ENCODE measurements around the gene DSG1. TPM values are rescaled to one million over a fixed set of nuclear protein-coding genes. Genes with fewer than 3 reads are reported as not detected.

DSG1 gene
- total RNA-seq, 3 donors from 2014 or later (not counting 1 experiment from before 2014, with no cell fraction given), result not detected

DNA sequence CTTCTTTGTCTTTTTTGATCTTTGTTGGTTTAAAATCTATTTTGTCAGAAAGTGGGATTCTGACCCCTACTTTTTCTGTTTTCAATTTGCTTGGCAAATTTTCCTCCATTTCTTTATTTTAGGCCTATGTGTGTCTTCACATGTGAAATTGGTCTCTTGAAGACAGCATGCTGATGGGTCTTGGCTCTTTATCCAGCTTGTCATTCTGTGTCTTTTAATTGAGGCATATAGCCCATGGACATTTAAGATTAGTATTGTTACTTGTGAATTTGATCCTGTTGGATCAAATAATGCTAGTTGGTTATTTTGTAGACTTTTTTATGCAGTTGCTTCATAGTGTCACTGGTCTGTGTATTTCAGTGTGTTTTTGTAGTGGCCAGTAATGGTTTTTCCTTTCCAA, 26.3 kb upstream of the DSG1 start:
- no peaks in the 10 kb centered on the region for H3K4me1 Mint-ChIP-seq
- peaks cover 17 to 23% of the 10 kb centered on the region in 2 donors for H3K9me3 Mint-ChIP-seq
- ATAC-seq, result no peak
- no peaks in the 10 kb centered on the region for H3K36me3 ChIP-seq (ENCODE audit: control insufficient read depth, insufficient read depth, low read length)
- no peak for TF ChIP-seq CTCF (IDR thresholded peaks at IDR 0.05)
- DNase-seq, result no peak
- no peaks in the 10 kb centered on the region for H3K9me3 ChIP-seq (ENCODE audit: control insufficient read depth, insufficient read depth, low read length)
- H3K27ac Mint-ChIP-seq, result no peak overlapping the region
- H3K27ac ChIP-seq (ENCODE audit: low read length), result no peak overlapping the region
- H3K4me3 ChIP-seq (ENCODE audit: low read length), result no peak overlapping the region
- no peak overlapping the region for H3K4me3 Mint-ChIP-seq
- intact Hi-C loops (cut with micrococcal nuclease), result no loop called here
- H3K27me3 ChIP-seq (ENCODE audit: control insufficient read depth, insufficient read depth, low read length), result no peaks in the 10 kb centered on the region
- H3K27me3 Mint-ChIP-seq (ENCODE audit: low read depth in 2 of 2), result no peaks in the 10 kb centered on the region
- H3K36me3 Mint-ChIP-seq, result no peaks in the 10 kb centered on the region
- H3K4me1 ChIP-seq (ENCODE audit: control insufficient read depth, insufficient read depth, low read length), result no peaks in the 10 kb centered on the region

DNA sequence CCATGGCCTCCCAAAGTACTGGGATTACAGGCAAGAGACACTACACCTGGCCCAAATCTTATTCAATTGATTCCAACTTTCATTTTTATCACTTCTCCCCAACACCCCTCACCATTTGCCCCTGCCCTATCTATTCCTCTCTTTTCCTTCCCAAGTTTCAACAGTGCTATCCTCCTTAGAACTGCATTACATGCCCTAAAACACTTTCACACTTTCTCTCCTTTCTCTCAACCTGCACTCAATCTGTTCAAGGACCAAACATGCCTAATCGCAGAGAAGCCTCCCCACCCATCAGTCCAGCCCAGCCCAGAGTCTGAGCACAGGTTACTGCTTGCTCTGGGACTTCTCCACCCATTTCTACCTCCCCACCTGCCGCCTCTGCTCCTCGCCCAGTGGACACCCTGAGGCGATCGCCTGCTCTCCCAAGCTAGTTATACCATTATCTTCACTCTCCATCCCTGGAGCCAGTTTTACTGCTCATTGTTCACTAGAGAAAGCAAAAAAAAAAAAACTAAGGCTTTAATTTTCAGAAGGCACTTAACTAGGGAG, 23.7 kb upstream of the DSG1 start:
- Mint-ChIP-seq H3K9me3 (peaks cover 11 to 12% of the 10 kb centered on the region in 2 donors), H3K4me1 (no peaks in the 10 kb centered on the region)

DNA sequence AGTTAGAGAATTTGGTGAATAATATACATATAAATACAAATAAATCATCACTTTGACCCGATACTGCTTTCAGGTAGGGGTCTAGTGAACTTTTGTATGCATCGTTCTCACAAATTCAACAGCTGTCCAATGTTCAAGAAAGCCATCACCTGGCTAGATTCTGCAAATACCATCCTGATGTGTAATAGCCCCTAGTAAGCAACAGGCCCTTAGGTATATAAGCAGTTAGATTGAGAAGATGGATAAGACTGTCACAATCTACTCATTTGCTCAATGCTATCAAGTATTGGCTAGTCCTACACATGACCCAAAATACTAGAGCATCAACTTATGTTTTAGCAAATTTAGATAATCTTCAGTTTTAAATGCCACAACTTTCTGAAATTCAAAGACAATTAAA, 20.7 kb upstream of the DSG1 start:
- intact Hi-C loops (cut with micrococcal nuclease), result no loop called here
- no peaks in the 10 kb centered on the region for H3K9me3 ChIP-seq (ENCODE audit: control insufficient read depth, insufficient read depth, low read length)
- WGBS (ENCODE audit: insufficient coverage), result 100% methylated on average over 1 of the region's 2 CpGs
- no peaks in the 10 kb centered on the region for H3K4me1 Mint-ChIP-seq
- H3K36me3 ChIP-seq (ENCODE audit: control insufficient read depth, insufficient read depth, low read length), result no peaks in the 10 kb centered on the region
- H3K27me3 ChIP-seq (ENCODE audit: control insufficient read depth, insufficient read depth, low read length), result no peaks in the 10 kb centered on the region
- H3K4me1 ChIP-seq (ENCODE audit: control insufficient read depth, insufficient read depth, low read length), result no peaks in the 10 kb centered on the region
- no peak overlapping the region for H3K27ac Mint-ChIP-seq
- no peak for ATAC-seq
- no peak for TF ChIP-seq CTCF (IDR thresholded peaks at IDR 0.05)
- H3K9me3 Mint-ChIP-seq, result peaks cover 4 to 7% of the 10 kb centered on the region in 2 donors
- no peaks in the 10 kb centered on the region for H3K36me3 Mint-ChIP-seq
- DNase-seq, result no peak
- H3K27me3 Mint-ChIP-seq (ENCODE audit: low read depth in 2 of 2), result no peaks in the 10 kb centered on the region
- H3K4me3 ChIP-seq (ENCODE audit: low read length), result no peak overlapping the region
- no peak overlapping the region for H3K4me3 Mint-ChIP-seq
- no peak overlapping the region for H3K27ac ChIP-seq (ENCODE audit: low read length)

More for the DNA sequence above, 23.7 kb upstream of the DSG1 start:
- intact Hi-C loops (cut with micrococcal nuclease), result no loop called here
- Mint-ChIP-seq H3K36me3 (no peaks in the 10 kb centered on the region), H3K27me3 (ENCODE audit: low read depth in 2 of 2) (no peaks in the 10 kb centered on the region), H3K4me3 (no peak overlapping the region), H3K27ac (no peak overlapping the region)
- no peaks in the 10 kb centered on the region for H3K9me3 ChIP-seq (ENCODE audit: control insufficient read depth, insufficient read depth, low read length)
- H3K27ac ChIP-seq (ENCODE audit: low read length), result no peak overlapping the region
- H3K4me3 ChIP-seq (ENCODE audit: low read length), result no peak overlapping the region
- WGBS (ENCODE audit: insufficient coverage), result 87% methylated on average over 5 of the region's 5 CpGs
- H3K4me1 ChIP-seq (ENCODE audit: control insufficient read depth, insufficient read depth, low read length), result no peaks in the 10 kb centered on the region
- DNase-seq, result no peak
- no peaks in the 10 kb centered on the region for H3K36me3 ChIP-seq (ENCODE audit: control insufficient read depth, insufficient read depth, low read length)
- TF ChIP-seq CTCF (IDR thresholded peaks at IDR 0.05), result no peak
- ATAC-seq, result no peak
- no peaks in the 10 kb centered on the region for H3K27me3 ChIP-seq (ENCODE audit: control insufficient read depth, insufficient read depth, low read length)

DNA sequence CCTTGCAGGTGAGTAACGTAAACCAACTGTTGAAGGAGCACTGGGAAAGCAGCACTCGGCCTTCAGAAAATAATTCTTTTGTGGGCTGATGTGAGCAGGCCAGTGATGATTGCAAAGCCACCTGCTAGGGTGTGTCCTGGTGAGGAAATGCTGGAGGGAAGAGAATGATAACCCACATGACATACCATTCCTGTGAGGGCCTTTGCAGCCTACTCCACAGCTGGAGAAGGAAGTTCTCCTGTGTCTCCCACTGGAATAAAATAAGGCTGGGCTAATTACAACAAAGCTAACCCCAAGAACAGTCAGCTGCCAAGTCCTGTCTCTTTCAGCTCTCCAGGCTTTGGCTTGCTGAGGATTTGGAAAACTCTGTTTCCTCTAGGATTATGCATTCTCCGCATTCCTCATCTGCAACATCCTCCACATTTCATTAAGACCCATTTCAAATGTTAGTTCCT, 16.7 kb upstream of the DSG1 start:
- H3K36me3 Mint-ChIP-seq, result no peaks in the 10 kb centered on the region
- H3K4me3 Mint-ChIP-seq, result no peak overlapping the region
- Histone ChIP-seq H3K4me1 (ENCODE audit: control insufficient read depth, insufficient read depth, low read length) (no peaks in the 10 kb centered on the region), H3K9me3 (ENCODE audit: control insufficient read depth, insufficient read depth, low read length) (no peaks in the 10 kb centered on the region), H3K36me3 (ENCODE audit: control insufficient read depth, insufficient read depth, low read length) (no peaks in the 10 kb centered on the region), H3K27me3 (ENCODE audit: control insufficient read depth, insufficient read depth, low read length) (no peaks in the 10 kb centered on the region), H3K4me3 (ENCODE audit: low read length) (no peak overlapping the region), H3K27ac (ENCODE audit: low read length) (no peak overlapping the region)
- 69% methylated on average over 3 of the region's 3 CpGs for WGBS (ENCODE audit: insufficient coverage)
- intact Hi-C loops (cut with micrococcal nuclease), result no loop called here
- no peak for ATAC-seq
- DNase-seq, result no peak
- no peak overlapping the region for H3K27ac Mint-ChIP-seq
- H3K9me3 Mint-ChIP-seq, result peaks cover 2 to 7% of the 10 kb centered on the region in 2 donors
- H3K4me1 Mint-ChIP-seq, result no peaks in the 10 kb centered on the region
- no peak for TF ChIP-seq CTCF (IDR thresholded peaks at IDR 0.05)
- no peaks in the 10 kb centered on the region for H3K27me3 Mint-ChIP-seq (ENCODE audit: low read depth in 2 of 2)
